Pulmonary artery endothelial cell (primary cell): ENCODE data around the gene ANO2. TPM values are rescaled to one million over a fixed set of nuclear protein-coding genes. Genes with fewer than 3 reads are reported as not detected.

Experiments used
- DNase-seq: peaks from one replicate; pipeline ENCODE4 v3.0.0-alpha.2; 2011; ENCODE audit warnings: low read depth, low spot score
- total RNA-seq: library from RNA; depleted of rRNA; stranded (reverse); fragments of >200 nt; gene quantifications from 2 replicates; pipeline ENCODE4 v1.2.3, GENCODE V29; 2014

The ANO2 gene
- total RNA-seq, 1 donor from 2014 or later = 9.4 TPM

GRCh38 chr12:5627053-5627630 is 317.9 kb downstream of the ANO2 start:
- no peak for DNase-seq

DNA sequence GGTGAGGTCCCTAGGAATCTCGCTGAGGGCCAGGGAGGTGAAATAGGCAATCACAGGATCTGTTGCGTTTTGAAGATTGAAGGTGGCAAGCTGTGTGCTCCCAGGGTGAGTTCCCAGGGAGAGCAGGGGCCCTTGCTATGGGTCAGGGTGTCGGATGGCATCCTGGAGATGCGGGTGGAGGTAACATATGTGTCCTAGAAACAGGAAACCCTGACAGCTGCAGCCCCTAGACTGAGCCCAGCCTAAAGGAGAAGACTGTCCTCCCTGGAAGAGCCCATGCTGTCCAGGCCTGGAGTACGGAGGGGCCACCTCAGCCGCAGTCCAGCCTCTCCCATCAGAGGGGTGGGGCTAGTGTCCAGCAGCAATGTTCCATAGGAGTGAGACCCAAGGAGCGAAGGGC is 318.9 kb downstream of the ANO2 start:
- no peak for DNase-seq

- peak; percentile 15 for DNase-seq
Observed at GRCh38 chr12:5624486-5625272, 320.4 kb downstream of the ANO2 start.

DNA sequence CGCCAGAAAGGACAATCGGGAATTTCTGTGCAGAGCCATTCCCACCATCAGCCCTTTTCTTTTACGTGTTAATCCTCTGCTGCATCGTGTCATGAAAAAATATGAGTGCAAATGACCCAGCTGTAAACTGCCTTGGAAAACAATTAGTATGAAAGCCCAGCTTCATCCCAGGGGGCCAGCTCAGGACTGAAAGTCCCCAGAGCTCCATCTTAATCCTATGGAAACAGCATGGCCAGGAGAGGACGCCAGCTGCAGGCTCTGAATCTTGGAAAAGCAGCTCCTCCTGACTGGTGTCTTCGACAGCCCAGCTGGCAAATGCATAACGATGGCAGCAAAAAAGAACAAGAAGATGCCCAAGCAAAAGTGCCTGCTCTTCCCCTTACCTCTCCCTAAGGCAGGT is 321.6 kb downstream of the ANO2 start:
- no peak for DNase-seq

- DNase-seq = no peak
Observed at GRCh38 chr12:5622280-5622679, 322.8 kb downstream of the ANO2 start.

DNA sequence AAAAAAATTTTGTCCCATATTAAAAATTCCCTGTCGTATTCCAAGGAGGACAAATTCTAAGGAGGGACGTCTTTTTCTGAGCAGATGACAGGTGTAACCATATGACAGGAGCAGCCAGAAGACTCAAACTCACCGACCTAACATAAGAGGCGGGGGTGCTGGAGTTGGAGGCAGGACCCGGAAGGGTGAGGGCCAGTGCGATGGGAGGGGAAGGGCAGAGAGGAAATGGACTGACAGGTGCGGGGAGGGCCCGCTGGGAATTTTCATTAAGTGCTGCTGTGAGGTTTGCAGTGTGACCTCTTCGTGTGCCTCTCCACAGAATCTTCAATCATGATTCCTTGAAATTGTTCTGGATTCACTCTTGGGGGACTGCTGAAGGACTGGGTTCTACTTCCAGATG is 323.7 kb downstream of the ANO2 start:
- no peak for DNase-seq

- no peak for DNase-seq
Observed at GRCh38 chr12:5620896-5621295, 324.2 kb downstream of the ANO2 start.

DNA sequence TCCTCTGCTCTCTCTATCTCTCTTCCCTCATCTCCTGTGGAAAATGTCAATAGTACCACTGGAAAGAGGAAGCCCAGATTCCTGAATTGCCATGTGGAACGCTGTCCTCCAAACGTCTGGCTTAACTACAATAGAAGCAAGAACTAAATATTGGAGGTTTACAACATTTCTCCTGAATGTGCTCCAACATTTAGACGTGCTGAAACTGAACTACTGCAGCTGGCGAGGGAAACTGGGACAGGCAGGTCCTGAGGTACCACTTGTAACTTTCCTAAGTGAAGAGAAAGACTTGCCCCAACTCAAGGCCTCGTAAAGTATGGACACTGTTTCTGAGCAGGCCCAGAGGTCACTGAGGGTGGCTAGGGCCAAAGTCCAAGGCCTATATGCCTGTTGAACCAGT is 325.4 kb downstream of the ANO2 start:
- no peak for DNase-seq

DNA sequence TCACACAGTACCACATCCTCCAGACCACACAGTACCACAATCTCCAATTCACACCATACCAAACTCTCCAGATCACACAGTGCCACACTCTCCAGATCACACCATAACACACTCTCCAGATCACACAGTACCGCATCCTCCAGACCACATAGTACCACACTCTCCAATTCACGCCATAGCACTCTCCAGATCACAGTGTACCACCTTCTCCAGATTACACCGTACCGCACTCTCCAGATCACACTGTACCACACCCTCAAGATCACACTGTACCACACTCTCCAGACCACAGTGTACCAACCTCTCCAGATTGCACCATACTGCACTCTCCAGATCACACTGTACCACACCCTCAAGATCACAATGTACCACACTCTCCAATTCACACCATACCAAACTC is 328.2 kb downstream of the ANO2 start:
- no peak for DNase-seq

DNA sequence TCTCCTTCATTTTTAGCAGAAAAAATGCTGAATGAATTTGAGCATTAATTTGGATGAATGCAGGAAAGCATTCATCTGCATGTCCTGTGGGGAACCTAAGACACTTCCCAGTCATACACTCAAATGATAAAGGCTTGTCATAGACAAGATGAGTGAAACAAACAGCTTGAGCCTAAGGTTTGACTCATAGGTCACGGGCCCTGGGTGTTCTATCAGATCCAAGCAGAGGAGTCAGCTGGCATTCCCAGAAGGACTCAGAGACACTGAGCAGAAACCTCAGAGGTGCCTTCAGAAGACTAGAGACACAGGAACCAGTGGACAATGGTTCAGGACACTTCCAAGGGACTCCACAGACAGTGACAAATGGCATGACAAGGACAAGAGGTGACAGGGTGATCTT is 329.3 kb downstream of the ANO2 start:
- no peak for DNase-seq

DNA sequence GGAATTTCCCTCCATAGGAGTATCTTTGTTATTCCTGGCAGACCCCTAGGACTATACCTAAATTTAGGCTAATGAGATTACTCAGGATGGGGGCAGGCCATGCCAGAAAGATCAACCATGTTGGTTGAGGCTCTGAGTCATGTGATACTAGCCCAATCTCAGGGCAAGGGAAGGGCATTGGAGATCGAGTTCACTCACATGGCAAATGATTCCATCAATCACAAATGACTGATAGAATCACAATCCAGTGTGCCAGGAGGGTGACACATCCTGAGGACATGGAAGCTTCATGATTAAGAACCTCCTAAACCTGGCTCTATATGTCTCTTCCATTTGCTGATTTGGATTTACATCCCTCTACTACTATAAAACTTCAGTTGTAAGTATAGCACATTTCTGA is 330.8 kb downstream of the ANO2 start:
- no peak for DNase-seq

GRCh38 chr12:5612556-5613410 is 332.3 kb downstream of the ANO2 start:
- no peak for DNase-seq

DNA sequence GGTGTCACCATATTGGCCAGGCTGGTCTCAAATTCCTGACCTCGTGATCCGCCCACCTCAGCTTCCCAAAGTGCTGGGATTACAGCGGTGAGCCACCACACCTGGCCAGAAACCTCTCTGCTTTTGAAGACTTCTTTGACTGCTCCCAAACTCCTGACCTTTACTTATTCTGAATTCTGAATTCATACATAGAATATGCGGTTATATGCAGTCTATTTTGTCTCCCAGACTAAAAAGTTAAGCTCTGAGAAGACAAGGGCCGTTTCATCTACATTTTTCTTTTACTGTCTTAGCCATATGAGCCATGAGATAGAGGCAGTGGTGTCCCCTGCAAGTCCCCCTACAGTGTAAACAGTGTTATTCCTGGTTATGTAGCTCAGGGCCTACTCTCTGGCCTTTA is 333.9 kb downstream of the ANO2 start:
- no peak for DNase-seq

DNA sequence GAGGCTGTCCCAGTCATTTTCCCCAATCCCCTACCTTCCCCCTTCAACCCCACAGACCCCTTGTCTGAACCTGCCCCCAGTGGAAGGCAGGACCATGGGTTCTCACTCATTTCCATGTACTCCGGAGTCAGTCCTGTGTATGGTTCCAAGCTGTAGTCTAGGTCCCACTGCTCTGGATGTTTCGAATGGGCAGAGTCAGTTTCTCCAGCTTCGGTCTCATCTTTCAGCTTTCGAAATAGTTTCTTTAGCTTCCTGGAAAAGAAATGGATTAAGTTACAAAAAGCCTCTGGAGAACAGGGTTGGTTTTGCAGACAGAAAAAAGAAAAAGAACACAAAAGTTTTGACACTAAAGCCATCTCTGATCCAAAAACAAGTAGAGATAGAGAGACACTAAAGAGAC is 345.7 kb downstream of the ANO2 start:
- DNase-seq = no peak

DNA sequence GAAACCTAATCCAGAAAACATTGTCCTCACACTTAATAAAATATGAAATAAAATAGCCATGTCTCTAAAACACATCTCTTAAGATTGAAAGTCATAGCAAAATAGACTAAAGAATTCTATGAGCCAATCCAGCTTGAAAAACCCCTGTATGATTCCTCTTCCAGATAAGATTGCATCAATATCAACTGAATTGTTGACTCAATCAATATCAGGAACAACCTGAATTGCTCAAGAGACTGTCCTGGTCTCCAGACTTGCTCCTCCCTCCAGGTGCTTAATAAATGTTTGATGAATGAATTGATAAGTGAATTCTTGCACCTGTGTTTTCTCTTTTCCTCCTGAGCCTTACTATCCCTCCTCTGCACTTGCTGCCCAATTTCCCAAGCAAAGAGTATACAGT is 351.1 kb downstream of the ANO2 start:
- DNase-seq = no peak

- no peak for DNase-seq
Observed at GRCh38 chr12:5593086-5593485, 352.0 kb downstream of the ANO2 start.

DNA sequence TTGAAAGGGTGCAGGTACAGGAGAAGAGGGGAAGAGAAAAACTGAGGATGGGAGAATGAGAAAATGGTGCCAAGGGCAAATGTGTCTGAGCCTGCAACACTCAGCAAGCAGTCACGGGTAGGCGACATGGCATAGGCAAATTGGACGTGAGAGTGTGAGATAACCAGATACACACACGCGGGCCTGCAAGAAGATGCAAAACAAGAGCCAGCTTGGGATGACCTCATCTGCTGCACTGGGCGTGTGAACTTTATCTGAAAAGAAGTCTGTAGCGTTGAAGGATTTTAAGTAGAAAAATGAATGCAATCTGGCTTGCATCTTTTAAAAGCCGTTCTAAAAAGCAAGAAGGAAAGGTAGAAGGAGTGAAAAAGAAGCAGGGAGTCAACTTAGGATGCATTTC is 352.7 kb downstream of the ANO2 start:
- no peak for DNase-seq

DNA sequence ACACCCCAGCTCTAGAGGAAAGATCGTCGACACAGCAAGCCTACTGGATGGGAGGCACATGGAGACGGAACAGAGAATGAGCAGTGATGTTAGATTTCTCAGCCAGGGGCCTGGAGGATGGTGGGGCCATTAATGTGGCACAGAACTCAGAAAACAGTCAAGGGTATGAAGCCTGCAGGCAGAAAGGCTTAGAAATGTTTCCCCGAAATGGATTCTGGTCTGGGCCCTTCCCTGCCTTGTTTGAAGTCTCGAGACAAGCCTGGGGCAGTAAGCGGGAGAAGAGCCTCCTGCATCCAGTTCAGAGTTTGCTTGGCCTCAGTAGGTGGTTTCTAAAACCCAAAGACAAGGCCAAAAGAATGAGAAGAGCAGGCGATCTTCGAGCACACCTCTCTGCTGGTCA is 354.7 kb downstream of the ANO2 start:
- no peak for DNase-seq

GRCh38 chr12:5589054-5589453 is 356.0 kb downstream of the ANO2 start:
- DNase-seq = no peak

- no peak for DNase-seq
Observed at GRCh38 chr12:5588591-5588990, 356.5 kb downstream of the ANO2 start.

DNA sequence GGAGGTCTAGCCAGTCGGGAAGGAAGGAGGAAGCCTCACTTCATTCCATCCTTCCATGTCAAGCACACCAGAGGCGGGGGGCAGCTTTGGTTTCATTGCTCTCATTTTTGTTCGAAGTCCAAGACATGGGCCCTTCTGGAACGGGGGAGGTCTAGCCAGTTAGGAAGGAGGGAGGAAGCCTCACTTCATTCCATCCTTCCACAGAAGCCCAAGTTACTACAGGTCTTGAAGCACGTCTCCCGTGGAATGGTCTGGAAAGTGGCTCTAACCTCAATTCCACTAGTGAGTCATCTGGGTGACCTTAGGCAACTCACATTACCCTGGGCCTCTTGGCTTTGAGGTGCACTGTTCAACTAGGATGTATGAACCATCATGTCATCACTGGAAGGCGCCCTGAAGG is 356.9 kb downstream of the ANO2 start:
- DNase-seq = no peak

DNA sequence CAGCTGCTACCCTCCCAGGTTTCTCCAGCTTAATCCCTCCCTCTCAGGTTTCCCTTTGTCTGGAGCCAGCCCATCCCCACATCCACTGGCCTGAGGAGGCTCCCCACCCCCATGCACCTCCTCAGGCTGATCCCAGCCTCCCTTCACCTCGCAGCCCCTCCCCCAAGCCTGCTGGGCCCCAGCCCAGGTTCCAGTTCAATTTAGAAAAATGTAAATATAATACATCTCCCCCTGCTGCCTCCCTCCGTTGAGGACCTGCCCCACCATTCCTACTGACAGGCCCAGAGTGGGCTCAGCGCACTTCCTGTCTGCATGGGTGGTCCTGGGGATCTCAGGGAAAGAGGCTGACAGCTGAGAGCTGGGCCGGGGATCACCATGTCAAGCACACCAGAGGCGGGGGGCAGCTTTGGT is 357.3 kb downstream of the ANO2 start:
- DNase-seq = no peak
